Left forelimb (tissue), 1 donor: ENCODE measurements around the gene FREM1.
"Not testable (repeated sequence)": the region's sequence is repeated elsewhere in the genome, so short reads cannot be mapped to it uniquely, and the experiment has no call there.

Experiments
- DNase-seq: peaks from one replicate; pipeline ENCODE4 v3.0.0-alpha.2; 2018; ENCODE audit warnings: low spot score

Gene FREM1, protein sequence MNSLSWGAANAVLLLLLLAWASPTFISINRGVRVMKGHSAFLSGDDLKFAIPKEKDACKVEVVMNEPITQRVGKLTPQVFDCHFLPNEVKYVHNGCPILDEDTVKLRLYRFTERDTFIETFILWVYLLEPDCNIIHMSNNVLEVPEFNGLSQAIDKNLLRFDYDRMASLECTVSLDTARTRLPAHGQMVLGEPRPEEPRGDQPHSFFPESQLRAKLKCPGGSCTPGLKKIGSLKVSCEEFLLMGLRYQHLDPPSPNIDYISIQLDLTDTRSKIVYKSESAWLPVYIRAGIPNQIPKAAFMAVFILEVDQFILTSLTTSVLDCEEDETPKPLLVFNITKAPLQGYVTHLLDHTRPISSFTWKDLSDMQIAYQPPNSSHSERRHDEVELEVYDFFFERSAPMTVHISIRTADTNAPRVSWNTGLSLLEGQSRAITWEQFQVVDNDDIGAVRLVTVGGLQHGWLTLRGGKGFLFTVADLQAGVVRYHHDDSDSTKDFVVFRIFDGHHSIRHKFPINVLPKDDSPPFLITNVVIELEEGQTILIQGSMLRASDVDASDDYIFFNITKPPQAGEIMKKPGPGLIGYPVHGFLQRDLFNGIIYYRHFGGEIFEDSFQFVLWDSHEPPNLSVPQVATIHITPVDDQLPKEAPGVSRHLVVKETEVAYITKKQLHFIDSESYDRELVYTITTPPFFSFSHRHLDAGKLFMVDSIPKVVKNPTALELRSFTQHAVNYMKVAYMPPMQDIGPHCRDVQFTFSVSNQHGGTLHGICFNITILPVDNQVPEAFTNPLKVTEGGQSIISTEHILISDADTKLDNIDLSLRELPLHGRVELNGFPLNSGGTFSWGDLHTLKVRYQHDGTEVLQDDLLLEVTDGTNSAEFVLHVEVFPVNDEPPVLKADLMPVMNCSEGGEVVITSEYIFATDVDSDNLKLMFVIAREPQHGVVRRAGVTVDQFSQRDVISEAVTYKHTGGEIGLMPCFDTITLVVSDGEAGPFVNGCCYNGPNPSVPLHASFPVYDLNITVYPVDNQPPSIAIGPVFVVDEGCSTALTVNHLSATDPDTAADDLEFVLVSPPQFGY (N-terminal part only)

DNA sequence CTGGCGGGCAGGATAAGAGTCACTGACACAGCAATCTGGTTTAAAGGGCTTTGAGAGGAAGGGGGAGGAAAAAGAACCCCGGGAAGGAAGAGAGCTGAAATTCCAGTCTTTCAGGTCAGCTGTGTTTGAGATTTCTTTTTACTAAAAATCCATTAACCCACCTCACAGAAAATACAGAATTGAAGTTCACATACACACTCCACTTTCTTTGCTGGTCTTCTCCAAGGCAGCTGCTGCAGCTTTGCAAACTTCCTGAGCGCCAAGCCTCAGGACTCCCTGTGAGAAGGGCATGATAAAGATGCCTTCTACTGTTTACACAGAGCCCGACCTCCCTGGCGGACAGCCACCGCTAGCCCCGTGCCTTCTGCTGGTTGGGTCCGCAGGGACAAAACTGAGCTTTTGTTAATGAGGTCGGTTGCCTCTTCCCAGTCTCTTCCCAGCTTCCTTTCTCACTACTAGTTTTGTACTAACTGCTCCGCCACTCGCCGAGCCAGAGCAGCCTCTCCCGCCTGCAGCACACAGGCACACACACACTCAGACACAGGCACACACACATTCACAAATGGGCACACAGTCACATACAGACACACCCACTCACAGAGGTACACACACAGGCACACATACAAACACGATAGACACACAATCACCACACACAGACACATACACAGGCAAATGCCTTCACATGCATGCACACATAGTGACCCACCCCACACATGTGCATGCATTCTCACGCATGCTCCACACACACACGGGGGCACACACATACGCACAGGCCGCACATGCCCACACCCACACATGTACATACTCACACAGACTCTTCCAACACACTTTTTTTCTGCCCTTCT lies at the start of gene FREM1:
Gene FREM1 (minus strand): TSS at position 468 of the 845 bp plus-strand sequence. CDS start 41,451 bp downstream, outside the sequence.
- peak; percentile 77 for DNase-seq

DNA sequence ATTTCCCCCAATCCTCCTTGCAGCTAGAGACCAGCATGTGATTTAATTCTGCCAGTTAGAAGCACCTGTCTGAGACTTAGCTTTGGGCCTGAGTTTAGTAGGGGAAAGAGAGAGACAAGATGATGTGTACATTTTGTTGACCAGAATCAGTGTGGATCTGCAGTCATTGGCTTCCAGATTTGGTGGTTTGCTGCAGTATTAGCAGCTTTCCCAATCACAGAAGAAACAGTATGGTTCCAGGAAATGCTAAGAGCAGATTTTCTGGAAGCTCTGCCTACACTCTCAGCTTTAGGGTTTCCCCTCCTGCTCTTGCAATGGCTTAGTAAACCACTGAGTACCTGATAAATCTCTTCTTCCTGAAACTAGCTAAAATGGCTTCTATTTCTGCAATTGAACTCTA lies 48.8 kb upstream of the FREM1 start:
- no peak for DNase-seq

DNA sequence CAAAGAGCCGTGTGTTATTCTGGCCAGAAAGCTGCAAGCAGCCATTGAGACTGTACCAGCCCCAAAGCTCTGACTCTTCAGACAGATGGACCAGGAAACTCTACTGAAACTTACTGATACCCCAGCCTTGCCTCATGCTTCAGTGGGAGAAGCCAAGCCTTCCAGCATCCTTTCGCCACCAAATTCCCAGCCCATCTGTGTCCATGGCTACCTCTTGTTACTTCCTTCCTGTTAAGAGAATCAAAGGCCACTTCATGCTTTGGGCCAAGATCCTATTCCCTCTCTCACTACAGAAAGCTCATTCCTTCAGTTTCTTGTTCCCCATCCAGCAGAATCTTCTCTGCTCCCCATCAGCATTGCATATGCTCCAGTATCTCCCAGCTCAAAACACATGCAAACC lies 46.9 kb upstream of the FREM1 start:
- DNase-seq: no peak

DNA sequence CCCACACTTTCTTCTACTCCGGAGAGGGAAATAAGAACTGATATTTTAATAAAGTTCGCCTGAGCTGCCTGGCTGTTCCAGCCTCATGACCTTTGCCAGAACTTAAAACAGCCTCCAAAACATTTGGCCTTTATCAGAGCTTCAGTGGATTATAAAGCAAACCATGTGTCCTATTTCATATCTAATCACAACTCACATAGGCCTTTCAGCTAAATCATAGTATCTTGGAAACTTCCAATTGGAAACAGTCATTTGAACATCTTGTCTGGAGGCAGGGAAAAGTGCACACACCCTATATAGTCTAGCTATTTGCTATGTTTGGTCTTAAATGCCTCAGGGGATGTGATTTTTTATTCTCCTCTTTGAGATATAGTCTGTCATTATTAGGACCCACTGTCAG lies 46.0 kb upstream of the FREM1 start:
- no peak for DNase-seq

DNA sequence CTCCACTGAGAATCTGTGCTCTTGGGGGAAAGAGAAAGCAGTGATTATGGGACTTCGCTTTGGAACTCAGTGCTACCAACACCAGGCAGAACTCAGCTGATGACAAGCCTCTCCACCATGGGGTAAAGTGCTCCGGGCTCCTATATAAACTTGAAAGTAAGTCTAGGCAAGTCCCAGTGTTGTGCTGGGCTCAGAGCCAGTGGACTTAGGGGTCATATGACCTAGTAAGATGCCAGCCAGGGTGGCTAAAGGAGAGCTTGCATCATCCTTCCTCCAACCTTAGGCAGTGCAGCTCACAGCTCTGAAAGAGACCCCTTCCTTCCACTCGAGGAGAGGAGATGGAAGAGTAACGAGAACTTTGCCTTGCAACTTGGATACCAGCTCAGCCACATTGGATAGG lies 35.1 kb upstream of the FREM1 start:
- no peak for DNase-seq

DNA sequence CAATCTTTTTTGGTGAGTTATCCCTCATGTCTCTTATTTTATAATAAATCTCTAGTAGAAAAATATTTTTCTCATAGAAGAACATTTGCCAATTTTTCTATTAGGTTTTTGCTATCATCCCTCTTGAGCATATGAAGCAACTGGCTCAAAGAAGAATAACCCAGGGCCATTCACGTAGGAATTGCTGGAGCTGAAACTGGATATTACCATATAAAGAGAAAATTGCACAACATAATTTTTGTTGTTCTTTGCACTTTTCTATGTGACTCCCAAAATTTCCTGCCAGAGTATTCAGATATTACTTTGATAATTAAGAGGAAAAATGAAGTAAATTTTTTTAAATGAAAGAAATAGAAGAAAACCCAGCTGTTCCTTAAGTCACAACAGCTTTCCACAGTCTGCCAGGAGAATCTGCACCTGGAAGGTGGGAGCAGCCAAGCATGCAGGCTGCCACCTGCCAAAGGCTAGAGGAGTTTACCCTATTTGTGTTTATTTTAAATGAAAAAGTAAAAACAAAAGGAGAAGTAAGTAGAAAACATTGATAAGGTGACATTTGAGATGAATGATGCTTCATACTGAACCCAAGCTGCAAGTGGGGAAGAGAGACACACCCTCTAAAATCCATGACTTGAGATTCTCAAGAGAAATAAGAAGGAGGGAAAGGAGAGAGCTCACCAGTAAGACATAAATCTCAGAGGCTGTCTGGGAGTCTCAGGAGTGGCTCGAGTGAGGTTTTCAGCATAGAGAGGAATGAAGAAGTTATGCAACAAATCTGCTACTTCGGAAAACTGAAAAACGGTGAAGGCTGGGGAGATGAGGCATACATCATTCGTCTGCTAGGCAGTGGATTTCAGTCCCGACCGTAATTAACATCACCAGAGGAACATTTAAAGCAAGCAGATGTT lies 31.5 kb upstream of the FREM1 start:
- DNase-seq: no peak

DNA sequence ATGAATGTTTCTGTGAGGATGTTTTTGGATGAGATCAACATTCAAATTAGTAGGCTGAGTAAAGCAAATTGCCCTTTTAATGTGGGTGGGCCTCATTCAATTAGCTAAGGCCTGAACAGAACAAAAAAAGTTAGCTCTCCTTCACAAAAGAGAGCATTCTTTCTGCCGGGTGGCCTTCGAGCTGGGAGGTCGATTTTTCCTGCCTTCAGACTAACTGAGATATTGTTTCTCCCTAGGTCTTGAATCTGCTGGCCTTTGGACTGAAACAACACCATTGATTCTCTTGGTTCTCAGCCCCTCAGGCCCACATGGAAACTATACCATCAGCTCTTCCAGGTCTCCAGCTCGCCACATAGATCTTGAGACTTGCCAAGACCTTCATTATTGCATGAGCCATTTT lies 29.1 kb upstream of the FREM1 start:
- DNase-seq: no peak

DNA sequence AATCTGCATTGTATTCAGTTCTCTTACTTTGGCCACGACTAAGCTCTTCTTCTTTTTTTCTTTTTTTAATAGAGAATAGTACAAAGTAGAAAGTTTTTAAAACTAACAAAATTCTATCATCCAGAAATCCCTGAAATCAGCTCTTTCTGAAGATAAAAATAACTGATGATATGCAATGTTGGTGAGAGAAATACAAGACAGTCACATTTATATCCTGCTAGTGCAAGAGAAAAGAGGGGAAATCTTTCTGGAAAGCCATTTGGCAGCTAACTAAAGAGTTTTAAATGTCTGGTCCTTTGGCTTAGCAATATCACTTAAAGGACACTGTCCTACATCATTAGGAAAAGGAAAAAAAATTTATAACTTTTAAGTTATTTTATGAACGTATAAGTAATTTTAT lies 27.0 kb upstream of the FREM1 start:
- no peak for DNase-seq

DNA sequence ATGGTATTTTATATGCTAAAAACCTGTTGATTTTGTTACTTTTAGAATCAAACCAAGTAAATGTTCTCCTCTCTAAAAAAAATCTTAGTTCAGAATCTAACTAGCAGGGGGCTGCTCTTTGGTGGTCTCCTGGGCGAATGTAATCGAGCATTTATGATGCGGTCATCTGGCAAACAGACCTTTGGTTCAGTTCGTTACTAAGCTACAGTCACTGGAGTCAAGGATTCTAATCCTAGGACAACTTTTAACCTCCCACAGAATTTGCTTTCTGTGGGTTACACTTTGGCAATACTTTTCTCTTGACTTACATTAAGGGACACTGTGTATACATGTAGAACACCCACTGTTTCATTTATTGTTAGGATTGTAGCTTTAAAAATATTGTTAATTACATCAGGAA lies 26.3 kb upstream of the FREM1 start:
- no peak for DNase-seq

DNA sequence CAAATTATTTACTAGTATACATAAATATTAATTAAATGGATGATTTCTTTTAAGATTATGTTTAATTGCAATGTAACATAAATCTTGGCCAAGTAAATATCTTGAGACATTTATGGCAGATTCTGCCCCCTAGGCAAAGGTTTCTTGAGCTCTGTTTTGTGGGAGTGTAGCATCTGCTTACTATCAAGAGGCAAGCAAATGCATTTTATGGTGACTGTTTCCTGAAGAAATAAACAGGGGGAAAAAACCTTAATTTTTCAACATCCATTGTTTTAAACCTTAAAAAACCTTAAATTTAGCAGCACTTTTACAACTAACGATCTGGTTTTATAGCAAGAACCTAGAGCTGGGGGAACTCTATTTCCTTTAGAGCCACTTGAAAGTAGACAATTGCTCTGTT lies 25.7 kb upstream of the FREM1 start:
- no peak for DNase-seq

DNA sequence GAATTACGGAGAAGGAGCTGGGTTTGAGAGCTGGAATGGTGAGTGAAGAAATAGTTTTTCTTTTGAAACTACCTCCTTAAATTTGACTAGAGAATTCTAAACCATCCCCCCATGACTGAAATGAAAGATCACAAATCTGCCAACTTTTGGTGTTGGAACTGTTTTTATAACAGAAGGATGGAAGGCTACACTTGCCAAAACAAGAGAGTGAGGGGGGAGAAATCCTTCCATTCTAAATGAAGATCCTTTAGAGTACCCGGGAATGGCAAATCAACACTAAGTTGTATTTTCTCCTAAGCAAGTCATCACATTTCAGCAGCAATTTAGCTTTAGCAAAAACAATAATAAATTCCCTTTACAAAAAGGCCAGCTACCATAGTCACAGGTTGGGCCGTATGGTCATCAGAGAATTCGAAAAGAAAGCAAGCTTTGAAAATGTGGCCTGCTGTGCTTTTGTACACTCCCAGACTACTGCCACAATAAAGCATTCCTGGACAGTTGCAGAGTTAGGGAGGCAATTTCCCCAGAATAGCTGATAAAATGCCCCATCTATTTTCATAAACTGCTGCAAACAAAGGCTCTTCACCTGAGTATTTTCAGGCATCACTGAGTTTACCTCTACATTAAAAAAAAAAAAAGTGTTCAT lies 25.0 kb upstream of the FREM1 start:
- no peak for DNase-seq

DNA sequence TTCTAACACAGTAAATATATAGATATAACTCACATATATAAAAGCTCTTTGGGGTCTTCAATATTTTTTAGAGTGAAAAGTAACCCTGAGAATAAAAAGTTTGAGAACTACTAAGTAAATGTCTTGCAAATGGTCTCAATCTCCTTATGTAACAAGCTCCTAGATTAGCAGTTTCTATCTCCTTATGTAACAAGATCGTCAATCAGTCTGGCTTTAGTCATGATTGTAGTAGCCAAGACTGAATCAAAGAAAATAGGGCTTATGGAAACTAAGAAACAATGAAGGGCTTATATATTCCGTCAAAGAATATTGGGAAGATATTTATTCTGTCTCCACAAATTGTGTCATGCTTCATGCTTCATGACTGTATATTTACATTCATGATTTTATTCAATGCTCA lies 22.4 kb upstream of the FREM1 start:
- DNase-seq: no peak

DNA sequence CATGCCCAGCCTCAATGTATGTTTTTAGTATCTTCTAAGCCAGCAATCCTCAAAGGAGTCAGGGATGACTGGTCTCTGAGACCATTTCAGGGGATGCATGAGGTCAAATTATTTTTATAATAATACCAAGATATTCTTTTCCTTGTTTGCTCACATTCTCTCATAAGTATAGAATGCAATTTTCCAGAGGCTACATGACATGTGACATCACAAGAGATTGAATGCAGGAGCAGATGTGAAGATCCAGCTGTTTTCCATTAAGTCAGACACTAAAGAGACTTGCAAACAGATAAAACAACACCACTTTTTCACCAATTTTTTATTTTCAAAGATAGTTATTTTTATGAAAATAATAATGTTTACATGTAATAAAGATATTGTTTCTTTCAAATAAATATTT lies 22.0 kb upstream of the FREM1 start:
- no peak for DNase-seq

DNA sequence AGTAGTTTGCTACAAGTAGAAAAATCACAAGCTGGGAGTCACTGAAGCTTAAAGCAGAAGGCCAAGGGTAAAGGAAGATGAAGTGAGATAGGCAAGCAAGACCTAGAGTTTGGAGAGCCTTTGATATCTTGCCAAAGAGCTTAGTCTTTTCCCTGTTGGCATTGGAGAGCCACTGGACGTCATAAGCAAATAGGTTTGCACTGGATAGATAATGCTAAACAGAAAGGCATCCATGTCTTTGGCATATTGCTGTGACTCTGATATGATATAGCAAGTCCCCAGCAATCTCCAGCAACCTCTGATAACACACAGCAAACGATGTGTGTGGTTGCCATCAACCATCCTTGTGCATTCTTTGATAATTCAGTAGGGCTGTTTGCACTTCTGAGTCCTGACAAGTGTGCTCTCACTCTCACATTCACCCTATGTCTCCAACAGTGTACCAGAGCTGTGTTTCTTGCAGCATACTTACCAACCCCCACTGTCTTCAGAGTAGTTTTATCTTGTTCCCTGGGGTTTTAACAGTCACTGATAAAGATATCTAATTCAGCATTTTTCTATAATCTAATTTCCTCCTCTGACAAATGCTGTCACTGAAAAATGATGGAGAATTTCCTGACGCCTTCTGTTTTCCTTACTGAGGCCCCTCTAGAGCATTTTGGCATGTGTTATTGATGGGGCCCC lies 16.9 kb upstream of the FREM1 start:
- no peak for DNase-seq

DNA sequence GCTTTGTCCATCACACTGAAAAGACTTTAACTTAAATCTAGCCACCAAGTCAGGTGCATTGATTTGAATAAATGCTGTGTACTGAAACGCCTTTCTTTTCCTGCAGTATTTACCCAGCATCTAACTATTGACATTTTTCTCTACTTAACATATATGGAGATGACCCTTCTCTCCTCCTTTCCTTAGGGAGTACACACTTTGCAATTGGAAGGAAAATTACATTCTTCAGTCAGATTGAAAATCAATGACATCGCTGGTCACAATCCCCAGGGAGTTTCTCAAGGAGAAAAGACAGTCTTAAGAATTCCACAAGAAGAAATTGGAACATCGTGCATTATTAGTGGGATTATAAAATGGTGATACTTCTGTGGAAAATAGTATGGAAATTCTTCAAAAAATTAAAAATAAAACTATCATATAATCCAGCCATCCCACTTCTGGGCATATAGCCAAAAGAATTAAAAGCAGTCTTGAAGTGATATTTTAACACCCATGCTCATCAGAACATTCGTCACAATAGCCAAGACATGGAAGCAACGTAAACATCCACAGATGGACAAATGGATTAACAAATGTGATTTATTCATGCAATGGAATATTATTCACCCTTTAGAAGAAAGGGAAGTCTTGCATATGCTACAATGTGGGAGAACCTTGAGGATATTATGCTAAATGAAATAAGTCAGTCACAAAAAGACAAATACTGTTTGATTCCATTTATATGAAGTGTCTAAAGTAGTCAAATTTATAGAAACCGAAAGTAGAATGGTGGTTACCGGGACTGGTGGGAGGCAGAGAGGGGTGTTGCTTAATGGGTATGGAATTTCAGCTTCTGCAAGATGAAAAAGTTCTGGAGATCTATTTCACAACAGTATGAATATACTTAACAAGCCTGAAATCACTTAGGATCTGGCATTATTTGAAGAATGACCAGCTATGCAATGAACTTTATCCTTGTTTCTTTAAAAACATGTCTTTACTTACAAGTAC lies 14.3 kb upstream of the FREM1 start:
- no peak for DNase-seq

DNA sequence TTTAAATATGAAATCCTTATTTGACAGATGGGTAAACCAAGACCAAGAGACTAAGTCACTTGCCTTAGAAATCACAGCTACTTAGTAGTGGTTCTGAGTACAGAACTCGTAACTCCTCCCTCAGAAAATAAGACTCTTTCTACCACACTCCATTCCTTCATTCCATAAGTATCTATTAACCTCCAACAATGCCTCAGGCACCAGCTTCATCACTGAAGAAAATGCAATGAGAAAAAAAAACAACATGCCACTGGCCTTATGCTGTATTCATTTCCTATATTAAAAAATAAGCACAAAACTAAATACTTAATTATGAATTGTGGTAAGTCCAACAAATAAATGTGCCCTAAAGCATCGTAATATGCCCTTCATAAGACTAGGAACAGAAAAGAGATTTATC lies 13.5 kb upstream of the FREM1 start:
- DNase-seq: no peak

DNA sequence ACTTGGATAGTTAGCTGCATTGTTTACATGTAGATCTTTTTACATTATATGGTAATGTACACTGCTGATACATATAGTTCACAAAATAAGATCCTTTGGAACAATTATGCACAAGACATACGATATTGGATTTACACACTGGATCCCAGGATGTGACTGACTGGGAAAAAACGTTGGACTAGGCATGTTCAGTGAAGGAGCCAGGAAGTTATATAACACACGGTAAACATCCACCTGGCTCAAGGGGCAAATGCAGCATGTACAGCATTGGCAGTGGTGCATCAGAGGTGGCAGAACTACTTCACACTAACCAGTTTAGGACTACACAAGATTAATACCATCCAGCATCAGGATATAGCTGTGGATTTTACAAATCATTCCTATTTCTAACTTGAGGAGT lies 10.6 kb upstream of the FREM1 start:
- DNase-seq: not testable (repeated sequence)

DNA sequence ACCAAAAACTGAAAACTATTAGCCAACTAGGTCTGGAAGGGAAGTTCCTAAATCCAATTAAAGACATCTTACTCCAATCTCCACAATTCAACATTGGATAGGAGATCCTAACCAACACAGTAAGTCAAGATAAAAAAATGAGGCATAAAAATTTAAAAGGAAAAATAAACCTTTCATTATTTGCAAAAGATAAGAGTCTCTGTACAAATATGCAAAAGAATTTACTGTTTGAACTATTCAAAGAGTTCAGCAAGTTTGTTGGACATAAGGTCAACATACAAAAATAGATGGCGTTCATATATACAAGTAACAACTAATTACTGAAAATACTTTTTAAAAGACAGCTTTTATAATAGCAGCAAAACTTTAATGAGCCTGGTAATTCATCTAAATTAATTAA lies 3.1 kb upstream of the FREM1 start:
- DNase-seq: no peak
